ENCODE data around the gene PLXDC1. TPM values are rescaled to one million over a fixed set of nuclear protein-coding genes. Genes with fewer than 3 reads are reported as not detected.

Gene PLXDC1
- total RNA-seq, 1 experiment from 2014 or later, result 2.0 TPM

GRCh38 chr17:39200957-39201510 lies 49.6 kb upstream of the PLXDC1 start:
- Histone ChIP-seq H2AK5ac (ENCODE audit: insufficient read length, low read length) (no peak overlapping the region), H3K56ac (ENCODE audit: insufficient read length, low read depth, low read length) (no peak overlapping the region), H3K23ac (ENCODE audit: insufficient read length, low read depth, low read length) (no peak overlapping the region), H3K79me2 (ENCODE audit: insufficient read depth, low read length) (peaks cover 6% of the 10 kb centered on the region; the same call in 1 of the 2 replicates), H2BK120ac (ENCODE audit: low read depth, low read length, poor library complexity, severe bottlenecking) (no peak overlapping the region), H3K9ac (ENCODE audit: extremely low read depth, insufficient read length, low read length) (peak overlapping the region; percentile 99), H4K91ac (ENCODE audit: insufficient read length, low read depth, low read length) (no peak overlapping the region), H3K18ac (ENCODE audit: insufficient read length, low read depth, low read length) (no peak overlapping the region), H2AFZ (ENCODE audit: low read length) (no peak overlapping the region), H3K9me3 (ENCODE audit: control insufficient read depth, low read depth, low read length) (no peaks in the 10 kb centered on the region), H3K14ac (ENCODE audit: insufficient read depth, low read length) (peak overlapping the region; percentile 97; the same call in 1 of the 2 replicates), H3T11ph (ENCODE audit: low read length) (no peak overlapping the region), H4K20me1 (ENCODE audit: control insufficient read depth, insufficient read depth, insufficient read length) (no peaks in the 10 kb centered on the region), H3K79me1 (ENCODE audit: insufficient read depth, low read depth, low read length, poor library complexity, severe bottlenecking) (no peaks in the 10 kb centered on the region), H3K27me3 (ENCODE audit: insufficient read depth, low read length) (no peaks in the 10 kb centered on the region), H2BK15ac (ENCODE audit: low read depth, low read length) (no peak overlapping the region), H2BK12ac (ENCODE audit: insufficient read length, low read depth, low read length) (no peak overlapping the region), H3K23me2 (ENCODE audit: insufficient read length, low read depth, low read length, poor library complexity, severe bottlenecking) (peaks cover 8% of the 10 kb centered on the region), H2BK5ac (ENCODE audit: insufficient read length, low read length) (no peak overlapping the region), H3K4ac (ENCODE audit: low read depth, low read length) (no peak overlapping the region; the same call in 1 of the 2 replicates), H4K5ac (ENCODE audit: insufficient read length, low read depth, low read length) (no peak overlapping the region), H2BK20ac (ENCODE audit: low read depth, low read length, poor library complexity, severe bottlenecking) (no peak overlapping the region), H4K8ac (replicated peaks; ENCODE audit: insufficient read length, low read depth, low read length) (no peak overlapping the region), H3K4me2 (ENCODE audit: insufficient read depth, insufficient read length, low read length) (peak overlapping the region; percentile 88), H3K4me1 (ENCODE audit: insufficient read depth, low read length) (no peaks in the 10 kb centered on the region; the same call in 1 of the 2 replicates), H3K27ac (ENCODE audit: insufficient read length, low read depth, low read length) (peak overlapping the region; percentile 75)
- Mint-ChIP-seq H3K27me3 (ENCODE audit: low read depth) (no peaks in the 10 kb centered on the region), H3K27ac (peak overlapping the region; percentile 99 to 100 (median 100)), H3K4me3 (peak overlapping the region; percentile 98), H3K36me3 (ENCODE audit: insufficient read depth in 1 of 3, low read depth in 3 of 3) (peaks cover 39 to 52% (median 51%) of the 10 kb centered on the region in 3 experiments), H3K4me1 (peaks cover 26 to 31% of the 10 kb centered on the region in 2 experiments), H3K9me3 (peaks cover 0 to 7% of the 10 kb centered on the region in 2 experiments; a peak in 1 of 5 replicates)
- no CpG with 5 or more reads among the region's 11 CpGs for WGBS (ENCODE audit: extremely low coverage, insufficient read length, low lambda C conversion rate)
- DNase-seq, result no peak
- TF ChIP-seq CTCF (conservative IDR thresholded peaks at IDR 0.05), result no peak
